Fibroblast of lung (primary cell): Measurements from ENCODE around the gene ZNF385A. TPM values are rescaled to one million over a fixed set of nuclear protein-coding genes. Genes with fewer than 3 reads are reported as not detected.
A peak's percentile ranks its signal among the peaks of the same experiment; 100 is the strongest.

Experiments used
- DNase-seq, 2 donors: peaks; one replicate each; pipeline versions ENCODE4 v3.0.0 to v3.0.0-alpha.2; 2010; ENCODE audit warnings: low read depth in 2 of 2
- H2AFZ ChIP-seq: 2 replicates; pipeline ENCODE4 v1.5.1; 2012; ENCODE audit warnings: low read length, control low read depth, inconsistent platforms
- H3K27ac ChIP-seq: 2 replicates; pipeline ENCODE4 v1.5.1; 2011; ENCODE audit warnings: low read length, control low read depth; ENCODE audit not compliant: insufficient read depth
- H3K27me3 ChIP-seq: 2 replicates; pipeline ENCODE4 v1.5.1; 2011; ENCODE audit warnings: mild to moderate bottlenecking, low read length; ENCODE audit not compliant: control insufficient read depth, insufficient read depth
- H3K36me3 ChIP-seq: 2 replicates; pipeline ENCODE4 v1.5.1; 2011; ENCODE audit warnings: low read length; ENCODE audit not compliant: control insufficient read depth, insufficient read depth
- H3K4me1 ChIP-seq: 2 replicates; pipeline ENCODE4 v1.5.1; 2011; ENCODE audit warnings: low read length; ENCODE audit not compliant: control insufficient read depth, insufficient read depth; ENCODE audit errors: extremely low read depth
- H3K4me2 ChIP-seq: 2 replicates; pipeline ENCODE4 v1.5.1; 2011; ENCODE audit warnings: low read length, control low read depth; ENCODE audit not compliant: insufficient read depth; ENCODE audit errors: extremely low read depth
- H3K4me3 ChIP-seq, 4 experiments: fragments of 200-600 bp in 1 of 4; sonication (generic) in 1 of 4; replicated peaks in 1 of 4; 2 replicates each; pipeline ENCODE4 v1.5.1; 2011 to 2016; ENCODE audit warnings: low read length in 4 of 4, low read depth in 3 of 4, mild to moderate bottlenecking in 3 of 4, control low read depth in 2 of 4, inconsistent platforms in 1 of 4, mixed read lengths in 1 of 4; ENCODE audit not compliant: insufficient read depth in 1 of 4; ENCODE audit errors: control extremely low read depth in 1 of 4
- H3K79me2 ChIP-seq: 2 replicates; pipeline ENCODE4 v1.5.1; 2012; ENCODE audit warnings: mild to moderate bottlenecking, low read length, inconsistent platforms; ENCODE audit not compliant: control insufficient read depth, insufficient read depth
- H3K9ac ChIP-seq: 2 replicates; pipeline ENCODE4 v1.5.1; 2011; ENCODE audit warnings: mild to moderate bottlenecking, low read length, control low read depth; ENCODE audit not compliant: insufficient read depth
- H3K9me3 ChIP-seq: 2 replicates; pipeline ENCODE4 v1.5.1; 2012; ENCODE audit warnings: low read depth, low read length; ENCODE audit not compliant: control insufficient read depth, insufficient read depth
- H4K20me1 ChIP-seq: 2 replicates; pipeline ENCODE4 v1.5.1; 2011; ENCODE audit warnings: low read length; ENCODE audit not compliant: control insufficient read depth, insufficient read depth; ENCODE audit errors: extremely low read depth
- CTCF ChIP-seq, 2 donors: IDR thresholded peaks in 1 of 2; conservative IDR thresholded peaks in 1 of 2; 1 replicate in 1 of 2; 2 replicates in 1 of 2; pipeline ENCODE4 v1.5.1; 2011 to 2012; ENCODE audit warnings: low read length in 2 of 2, control low read depth in 1 of 2, inconsistent platforms in 1 of 2, low read depth in 1 of 2, mild to moderate bottlenecking in 1 of 2
- EZH2 ChIP-seq: IDR thresholded peaks from 2 replicates; pipeline ENCODE4 v1.5.1; 2012; ENCODE audit warnings: low read length, control low read depth, mild to moderate bottlenecking; ENCODE audit errors: missing control alignments
- polyA plus RNA-seq, 2 donors: library from polyadenylated mRNA; depleted of rRNA in 1 of 2; stranded (reverse) in 1 of 2; unstranded in 1 of 2; fragments of >200 nt; gene quantifications; 2 replicates each; pipeline ENCODE4 v1.2.1, GENCODE V29; 2011 to 2012; ENCODE audit warnings: missing spikeins in 1 of 2
- total RNA-seq: library from RNA; depleted of rRNA; stranded (reverse); fragments of >200 nt; gene quantifications from 2 replicates; pipeline ENCODE4 v1.2.1, GENCODE V29; 2014

Gene ZNF385A
- total and polyA plus RNA-seq, 2 donors (not counting 1 experiment from before 2014, with no cell fraction given), result 0.69 to 3.3 TPM

- Histone ChIP-seq H3K27ac (no peak overlapping the region), H4K20me1 (no peaks in the 10 kb centered on the region), H3K36me3 (no peaks in the 10 kb centered on the region), H3K4me1 (peaks cover 20% of the 10 kb centered on the region), H3K9ac (no peak overlapping the region), H3K79me2 (no peaks in the 10 kb centered on the region), H3K27me3 (no peaks in the 10 kb centered on the region), H3K9me3 (no peaks in the 10 kb centered on the region), H3K4me3 (no peak overlapping the region), H2AFZ (no peak overlapping the region), H3K4me2 (no peak overlapping the region)
- TF ChIP-seq EZH2, result no peak
- no peak for TF ChIP-seq CTCF (conservative IDR thresholded peaks at IDR 0.05 in 1 of 2, IDR thresholded peaks at IDR 0.05 in 1 of 2; ENCODE audit: low read depth in 1 of 2, low read length in 2 of 2)
- DNase-seq, result peak in 1 of 2 donors; percentile 34
Observed at GRCh38 chr12:54427106-54427505, 42.6 kb upstream of the ZNF385A start.

GRCh38 chr12:54426690-54427089 is 42.2 kb upstream of the ZNF385A start:
- no peaks in the 10 kb centered on the region for H3K36me3 ChIP-seq
- no peak overlapping the region for H3K4me2 ChIP-seq
- TF ChIP-seq CTCF (conservative IDR thresholded peaks at IDR 0.05 in 1 of 2, IDR thresholded peaks at IDR 0.05 in 1 of 2; ENCODE audit: low read depth in 1 of 2, low read length in 2 of 2) (no peak), EZH2 (no peak)
- H3K4me3 ChIP-seq, result no peak overlapping the region
- no peak for DNase-seq
- H3K4me1 ChIP-seq, result peaks cover 15% of the 10 kb centered on the region
- no peak overlapping the region for H3K27ac ChIP-seq
- no peaks in the 10 kb centered on the region for H3K79me2 ChIP-seq
- no peaks in the 10 kb centered on the region for H3K27me3 ChIP-seq
- no peak overlapping the region for H2AFZ ChIP-seq
- H3K9me3 ChIP-seq, result no peaks in the 10 kb centered on the region
- no peaks in the 10 kb centered on the region for H4K20me1 ChIP-seq
- no peak overlapping the region for H3K9ac ChIP-seq

GRCh38 chr12:54425702-54426101 is 41.2 kb upstream of the ZNF385A start:
- Histone ChIP-seq H3K9ac (no peak overlapping the region), H3K4me1 (peaks cover 23% of the 10 kb centered on the region), H2AFZ (no peak overlapping the region), H3K79me2 (no peaks in the 10 kb centered on the region), H3K9me3 (no peaks in the 10 kb centered on the region), H3K27me3 (no peaks in the 10 kb centered on the region), H3K27ac (no peak overlapping the region), H3K36me3 (no peaks in the 10 kb centered on the region), H3K4me2 (no peak overlapping the region), H3K4me3 (no peak overlapping the region), H4K20me1 (no peaks in the 10 kb centered on the region)
- no peak for DNase-seq
- no peak for TF ChIP-seq EZH2
- no peak for TF ChIP-seq CTCF (conservative IDR thresholded peaks at IDR 0.05 in 1 of 2, IDR thresholded peaks at IDR 0.05 in 1 of 2; ENCODE audit: low read depth in 1 of 2, low read length in 2 of 2)
